GM18502 (cell line): Measurements from ENCODE around the gene NSFL1C.

Experiments used
- ATAC-seq: cut with Tn5 transposase; IDR thresholded peaks from one replicate; pipeline ENCODE4 v1.9.1; 2021; ENCODE audit warnings: mild to moderate bottlenecking; ENCODE audit not compliant: unreplicated experiment, poor library complexity

Gene NSFL1C

DNA sequence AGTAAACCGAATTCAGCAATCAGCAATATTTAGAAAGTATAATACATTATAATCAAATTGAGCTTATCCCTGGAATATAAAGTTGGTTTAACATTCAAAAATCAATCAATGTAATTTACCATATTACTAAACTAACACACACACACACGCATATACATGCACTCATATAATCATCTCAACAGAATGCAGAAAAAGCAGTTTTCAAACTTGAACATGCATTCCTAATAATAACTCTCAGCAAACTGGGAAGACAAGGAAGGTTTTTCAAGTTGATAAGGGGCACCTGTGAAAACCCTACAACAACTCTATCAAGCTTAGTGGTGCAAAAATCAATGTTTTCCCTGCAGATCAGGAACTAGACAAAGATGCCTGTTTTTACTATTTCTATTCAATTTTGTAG, 19.9 kb upstream of the NSFL1C start:
- no peak for ATAC-seq

DNA sequence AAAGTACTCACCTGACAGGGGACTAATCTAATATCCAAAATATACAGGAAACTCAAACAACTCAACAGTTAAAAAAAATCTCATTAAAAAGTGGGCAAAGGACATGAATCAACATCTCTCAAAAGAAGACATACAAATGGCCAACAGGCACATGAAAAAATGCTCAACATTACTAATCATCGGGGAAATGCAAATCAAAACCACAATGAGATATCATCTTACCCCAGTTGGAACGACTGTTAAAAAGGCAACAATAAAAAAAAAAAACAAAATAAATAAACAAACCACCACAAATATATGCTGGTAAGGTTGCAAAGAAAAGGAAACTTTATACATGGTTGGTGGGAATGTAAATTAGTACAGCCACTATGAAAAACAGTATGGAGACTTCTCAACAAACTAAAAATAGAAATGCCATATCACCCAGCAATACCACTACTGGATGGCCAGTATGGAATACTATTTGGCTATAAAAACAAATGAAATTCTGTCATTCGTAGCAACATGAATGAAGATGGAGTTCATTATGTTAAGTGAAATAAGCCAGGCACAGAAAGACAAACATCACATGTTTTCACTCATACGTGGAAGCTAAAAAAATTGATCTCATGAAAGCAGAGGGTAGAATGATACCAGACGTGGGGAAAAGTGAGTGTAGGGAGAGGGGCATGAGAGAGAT, 17.9 kb upstream of the NSFL1C start:
- no peak for ATAC-seq

DNA sequence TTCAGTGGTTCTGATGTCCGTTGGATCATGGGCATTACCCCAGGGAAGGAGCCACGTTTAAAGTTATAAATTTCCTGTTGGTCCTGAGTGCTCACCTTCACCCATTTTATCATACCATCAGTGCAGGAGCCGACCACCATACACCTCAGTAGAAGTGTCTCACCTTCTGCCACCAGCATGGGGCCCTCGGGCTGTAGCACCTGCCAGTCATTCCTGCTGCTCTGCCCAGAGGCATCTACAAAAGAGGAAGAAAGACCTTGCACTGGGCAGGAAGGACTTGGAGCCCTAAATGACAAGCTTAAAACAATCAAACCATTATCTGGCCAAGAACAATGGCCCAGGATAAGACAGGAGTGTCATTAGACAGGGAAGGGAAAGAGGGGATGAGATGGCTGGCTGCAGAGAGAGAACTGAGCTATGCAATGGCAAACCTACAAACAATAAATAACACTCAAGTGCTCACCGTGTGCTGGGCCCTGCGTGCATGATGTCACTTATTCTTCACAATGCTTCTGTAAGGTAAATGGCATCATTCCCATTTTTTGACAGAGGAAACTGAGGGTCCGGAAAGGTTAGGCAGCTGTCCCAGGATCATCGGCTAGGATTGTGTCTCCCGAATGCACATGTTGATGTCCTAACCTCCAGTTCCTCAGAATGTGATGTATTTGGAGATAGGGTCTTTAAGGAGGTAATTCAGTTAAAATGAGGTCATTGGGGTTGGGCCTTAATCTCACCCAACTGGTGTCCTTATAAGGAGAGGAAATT, 13.4 kb upstream of the NSFL1C start:
- no peak for ATAC-seq

DNA sequence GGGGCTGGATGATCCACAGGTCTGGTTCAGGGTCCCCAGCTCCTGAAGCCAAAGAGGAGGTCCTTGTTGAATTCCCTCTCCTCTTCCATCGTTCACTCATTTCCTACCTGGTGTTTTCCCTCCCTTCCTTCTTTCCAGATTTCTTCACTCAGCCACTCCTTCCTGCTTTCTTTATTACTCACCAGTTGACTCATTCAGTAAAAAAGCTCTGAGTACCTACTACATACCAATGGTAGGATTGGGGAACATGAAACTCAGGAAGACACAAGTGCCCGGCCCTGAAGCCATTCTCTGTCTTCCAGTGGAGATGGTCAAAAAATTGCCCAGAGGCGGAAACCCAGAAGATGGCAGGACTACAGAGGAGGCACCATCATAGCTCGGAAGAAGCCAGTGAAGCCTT, 11.9 kb upstream of the NSFL1C start:
- ATAC-seq = no peak

DNA sequence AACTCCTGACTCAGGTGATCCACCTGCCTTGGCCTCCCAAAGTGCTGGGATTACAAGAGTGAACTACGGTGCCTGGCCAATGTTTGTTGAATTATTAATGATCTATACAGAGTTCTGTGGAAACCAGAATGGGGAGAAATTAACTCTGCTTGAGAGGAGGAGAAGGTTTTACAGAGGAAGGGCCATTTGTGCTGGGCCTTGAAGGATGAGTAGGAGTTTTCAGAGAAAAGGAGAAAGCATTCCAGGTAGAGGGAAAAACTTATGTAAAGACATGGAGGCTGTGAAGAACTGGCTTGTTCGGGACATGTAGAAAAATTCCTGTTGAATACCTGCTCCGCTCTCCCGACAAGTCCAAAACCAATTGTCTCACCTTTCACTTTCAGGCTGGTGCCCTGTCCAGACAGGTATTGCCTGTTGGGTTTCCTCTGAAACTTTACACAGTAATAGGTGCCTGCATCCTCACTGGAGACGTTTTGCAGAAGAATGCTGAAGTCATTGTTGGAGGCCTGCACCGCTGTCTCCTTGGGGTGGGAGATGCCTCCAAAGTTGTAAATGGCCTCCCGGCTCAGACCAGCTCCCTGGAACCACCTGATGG, 11.3 kb upstream of the NSFL1C start:
- no peak for ATAC-seq

DNA sequence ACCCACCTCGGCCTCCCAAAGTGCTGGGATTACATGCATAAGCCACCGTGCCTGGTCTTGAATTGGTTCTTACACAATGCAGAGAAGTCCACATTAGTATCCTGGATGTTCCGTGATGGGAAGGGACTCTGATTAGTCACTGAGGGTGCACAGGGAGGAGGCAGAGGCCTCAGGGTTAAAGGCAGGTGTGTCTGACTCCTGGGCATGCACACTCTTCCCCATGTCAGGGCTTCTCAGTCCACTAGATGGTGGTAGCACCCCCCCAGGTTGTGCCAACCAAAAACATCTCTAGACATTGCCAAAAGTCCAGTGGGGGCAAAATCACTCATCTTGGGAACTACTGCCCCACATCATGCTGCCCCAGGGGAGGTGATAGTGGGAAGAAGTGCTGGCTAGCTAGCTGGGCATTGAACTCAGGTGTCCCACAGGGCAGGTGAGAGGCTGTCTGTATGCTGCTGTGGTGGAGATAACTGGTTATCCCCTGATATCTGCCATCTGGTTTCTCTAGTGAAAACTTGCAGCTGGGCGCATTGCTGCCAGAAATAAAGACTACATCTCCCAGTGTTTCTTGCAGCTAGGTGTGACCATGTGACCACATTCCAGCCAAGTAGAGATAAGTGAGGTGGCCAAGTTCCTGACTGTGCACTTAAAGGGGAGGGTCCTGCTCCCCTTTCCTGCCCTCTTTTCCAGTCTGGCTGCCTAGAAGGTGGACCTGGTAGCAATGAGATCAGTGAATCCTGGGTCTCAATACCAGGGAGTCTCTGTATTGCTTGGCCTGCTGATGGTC, 8.4 kb upstream of the NSFL1C start:
- no peak for ATAC-seq

DNA sequence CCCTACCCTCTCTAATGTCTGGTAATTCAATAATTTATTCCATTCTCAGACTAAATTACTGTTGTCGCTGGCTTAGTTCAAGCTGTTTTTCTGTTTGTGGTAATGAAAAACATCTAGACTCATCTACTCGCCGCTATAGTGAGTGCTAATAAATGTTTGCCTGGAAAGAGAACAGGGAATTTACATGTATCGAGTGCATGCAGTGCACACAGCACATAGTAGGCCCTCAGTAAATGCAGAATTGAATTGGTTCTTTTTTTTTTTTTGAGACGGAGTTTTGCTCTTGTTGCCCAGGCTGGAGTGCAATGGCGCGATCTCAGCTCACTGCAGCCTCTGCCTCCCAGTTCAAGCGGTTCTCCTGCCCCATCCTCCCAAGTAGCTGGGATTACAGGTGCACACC, 7.7 kb upstream of the NSFL1C start:
- no peak for ATAC-seq

DNA sequence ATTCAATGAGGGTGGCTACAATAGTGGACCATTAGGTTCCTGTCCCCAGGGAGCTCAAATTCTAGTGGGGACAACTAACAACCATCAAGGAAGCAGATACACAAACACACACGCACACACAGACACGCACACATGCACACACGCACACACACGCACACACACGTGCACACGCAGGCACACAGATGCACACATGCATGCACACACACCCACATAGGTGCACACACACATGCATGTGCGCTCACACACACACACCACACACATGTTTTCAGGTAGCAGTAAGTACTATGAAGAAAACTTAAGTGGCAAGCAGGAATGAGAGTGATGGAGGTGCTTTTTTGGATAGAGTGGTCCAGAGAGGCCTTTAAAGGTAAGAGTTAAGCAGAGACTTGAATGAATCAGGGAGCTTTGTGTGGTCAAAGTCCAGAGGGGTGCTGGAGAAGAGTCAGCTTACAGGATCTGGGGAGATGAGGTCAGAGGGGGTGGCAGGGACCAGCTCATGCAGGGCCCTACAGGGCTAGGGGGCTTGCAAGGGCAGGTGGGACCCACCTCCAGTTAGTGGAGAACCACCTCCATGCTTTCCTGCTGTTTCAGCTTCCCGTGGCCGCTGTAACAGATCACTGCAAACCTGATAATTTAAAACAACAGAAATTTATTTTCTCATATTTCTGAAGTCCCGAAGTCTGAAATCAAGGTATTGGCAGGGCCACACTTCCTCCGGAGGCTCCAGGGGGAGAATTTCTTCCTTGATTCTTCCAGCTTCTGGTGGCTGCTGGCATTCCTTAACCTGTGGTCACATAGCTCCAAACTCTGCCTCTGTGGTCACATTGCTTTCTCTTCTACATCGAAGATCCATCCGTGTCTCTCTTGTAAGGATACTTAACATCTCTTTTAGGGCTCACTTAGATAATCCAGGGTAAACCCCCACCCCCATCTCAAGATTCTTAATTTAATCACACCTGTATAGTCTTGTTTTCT, 6.9 kb upstream of the NSFL1C start:
- ATAC-seq = no peak

DNA sequence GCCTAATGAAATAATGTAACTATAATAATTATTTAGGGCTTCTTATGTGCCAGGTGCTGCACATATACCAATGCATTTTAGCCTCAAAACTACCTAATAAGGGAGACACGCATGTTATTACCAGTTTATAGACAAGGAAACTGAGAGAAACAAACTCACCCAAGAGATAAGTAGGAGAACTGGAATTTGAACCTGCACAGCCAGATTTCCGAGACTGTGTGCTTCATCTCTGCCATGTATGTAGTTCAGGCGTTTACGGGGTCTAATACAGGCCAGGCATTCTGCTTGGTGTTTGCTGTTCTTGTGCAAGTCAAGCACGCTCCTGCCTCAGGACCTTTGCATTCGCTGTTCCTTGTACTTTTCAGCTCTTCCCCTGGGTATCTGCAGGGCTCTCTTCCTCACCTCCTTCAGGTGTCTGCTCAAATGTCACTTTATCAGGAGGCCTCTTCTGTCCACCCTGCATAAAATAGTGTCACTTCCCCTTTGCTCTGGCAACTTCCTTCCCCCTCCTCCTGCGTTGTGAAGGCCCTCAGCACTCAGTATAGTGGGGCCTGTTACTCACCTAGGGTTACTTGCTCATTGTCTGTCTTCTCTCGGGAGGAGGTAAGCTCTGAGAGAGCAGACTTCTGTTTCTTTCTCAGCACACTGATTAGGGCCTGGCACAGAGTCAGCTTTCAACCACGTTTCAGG, 6.1 kb upstream of the NSFL1C start:
- no peak for ATAC-seq

DNA sequence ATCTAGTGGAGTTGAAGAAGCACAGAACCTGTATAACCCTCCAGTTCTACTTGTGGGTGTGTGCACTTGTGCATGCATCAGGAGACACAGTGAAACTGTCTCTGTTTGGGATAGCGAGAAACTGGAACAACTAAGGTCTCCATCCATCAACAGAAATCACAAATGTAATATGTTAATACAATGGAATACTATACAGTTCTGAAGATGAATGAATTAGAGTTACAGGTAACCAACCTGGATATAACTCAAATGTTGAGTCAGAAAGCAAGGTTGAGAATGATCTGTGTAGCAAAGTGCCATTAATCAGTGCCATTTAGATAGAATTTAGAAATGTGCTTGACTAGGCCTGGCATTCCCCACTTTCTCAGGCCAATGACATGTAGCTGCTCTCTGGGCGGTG, 4.6 kb upstream of the NSFL1C start:
- no peak for ATAC-seq

DNA sequence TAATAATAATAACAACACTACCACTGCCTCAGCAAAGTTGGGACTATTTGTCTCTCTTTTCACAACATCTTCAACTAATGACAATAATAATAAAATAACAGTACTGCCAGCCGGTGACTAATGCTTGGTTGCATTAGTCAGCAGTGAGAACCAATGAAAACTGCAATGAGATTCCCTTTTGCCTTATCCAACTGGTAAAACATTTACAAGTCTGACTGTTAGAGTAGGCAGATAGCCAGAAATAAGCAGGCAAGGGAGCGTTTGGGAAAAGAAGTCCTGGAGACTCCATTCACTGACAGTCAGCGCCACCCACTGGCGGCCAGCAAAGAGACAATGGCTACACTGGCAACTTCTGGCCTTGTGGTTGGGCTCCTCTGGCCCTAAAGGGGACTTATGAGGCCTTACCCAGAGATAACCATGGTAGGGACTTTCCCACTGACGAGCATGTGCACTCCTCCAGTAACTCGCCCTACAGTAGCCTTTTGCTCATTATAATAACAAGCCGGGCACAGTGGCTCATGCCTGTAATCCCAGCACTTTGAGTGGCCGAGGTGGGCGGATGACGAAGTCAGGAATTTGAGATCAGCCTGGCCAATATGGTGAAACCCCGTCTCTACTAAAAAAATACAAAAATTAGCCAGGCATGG, 3.4 kb upstream of the NSFL1C start:
- no peak for ATAC-seq

DNA sequence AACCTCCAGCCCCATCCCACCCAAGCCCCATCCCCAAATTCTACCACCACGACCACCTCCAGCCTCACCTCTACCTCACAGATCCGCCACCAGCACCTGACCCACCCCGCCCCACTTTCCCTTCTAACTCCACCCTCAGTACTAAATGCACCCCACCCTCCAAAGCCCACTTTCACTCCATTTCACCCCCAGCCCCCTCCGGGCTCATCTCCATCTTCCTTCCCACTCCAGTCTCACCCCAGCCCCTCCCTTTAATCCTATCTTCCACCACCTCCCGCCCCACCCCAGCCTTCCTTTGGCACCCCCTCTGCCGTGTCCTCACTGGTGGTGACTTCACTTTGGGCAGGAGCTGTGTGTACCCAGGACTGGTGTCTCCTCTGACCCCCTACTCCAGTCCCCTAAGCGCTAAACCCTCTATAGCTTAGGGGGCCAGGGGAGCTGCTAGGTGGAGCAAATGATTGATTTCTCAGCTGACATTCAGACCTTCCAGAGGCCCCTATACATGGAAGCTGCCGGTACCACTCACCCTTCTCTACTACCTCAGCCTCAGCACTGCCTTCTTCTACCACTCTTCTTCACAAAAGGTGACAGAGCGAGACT, 2.8 kb upstream of the NSFL1C start:
- no peak for ATAC-seq

DNA sequence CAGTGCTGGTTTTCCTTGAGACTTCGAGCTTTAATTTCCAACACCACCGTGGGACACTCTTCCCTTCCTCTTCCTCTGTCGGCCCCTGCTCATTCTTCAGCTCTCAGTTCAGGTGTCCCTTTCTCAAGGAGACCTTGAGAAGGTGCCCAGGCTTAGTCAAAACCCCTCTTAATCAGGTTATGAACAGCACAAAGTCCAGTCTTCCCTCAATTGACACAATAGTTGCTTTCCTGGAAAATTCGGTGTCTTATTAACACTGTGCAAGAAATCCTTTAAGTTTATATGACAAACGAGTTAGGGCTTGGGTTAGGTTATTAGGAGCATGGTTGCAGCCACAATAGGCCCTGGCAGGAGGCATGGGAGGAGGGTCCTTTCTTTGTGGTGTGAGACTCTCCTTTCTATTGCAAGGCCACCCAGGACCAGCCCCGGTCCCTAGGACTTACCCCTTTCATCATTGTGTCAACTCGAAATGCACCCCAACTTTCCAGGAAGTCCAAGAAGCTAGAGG, 1.5 kb upstream of the NSFL1C start:
- no peak for ATAC-seq

DNA sequence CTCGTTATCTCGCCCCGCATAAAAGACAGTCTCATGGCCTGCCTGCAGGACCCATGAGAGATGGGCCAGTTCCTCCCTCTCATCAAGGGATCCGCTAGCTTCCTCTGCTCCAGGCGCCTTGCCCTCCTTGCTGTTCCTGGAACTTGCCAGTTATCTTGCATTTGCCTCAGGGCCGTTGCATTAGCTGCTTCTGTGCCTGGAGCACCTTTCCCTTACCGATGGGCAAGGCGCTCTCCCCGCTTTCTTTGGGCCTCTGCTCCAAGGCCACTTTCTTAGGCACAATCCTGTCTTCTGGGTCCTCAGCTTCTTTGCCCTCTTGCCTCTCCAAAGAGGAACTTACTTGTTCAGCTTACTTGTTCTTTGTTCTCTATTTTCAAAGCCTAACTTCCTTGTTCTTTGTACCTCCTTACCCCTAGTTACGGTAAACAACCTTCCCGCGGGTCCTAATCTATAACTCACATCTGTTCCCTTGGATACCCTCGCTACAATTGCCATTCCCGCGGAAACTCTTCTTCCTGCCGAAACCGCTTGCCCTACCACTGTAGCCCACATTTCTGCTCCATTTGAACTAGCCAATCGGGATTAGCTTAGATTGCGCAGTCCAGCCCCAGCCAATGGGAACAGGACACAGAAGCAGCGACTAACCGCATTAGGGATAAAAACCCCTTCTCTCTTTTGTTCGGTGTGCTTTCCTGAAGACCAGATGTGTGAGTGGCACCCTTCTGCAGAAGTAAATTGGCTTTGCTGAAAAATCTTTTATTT, 887 bp upstream of the NSFL1C start:
- ATAC-seq = peak; percentile 2

DNA sequence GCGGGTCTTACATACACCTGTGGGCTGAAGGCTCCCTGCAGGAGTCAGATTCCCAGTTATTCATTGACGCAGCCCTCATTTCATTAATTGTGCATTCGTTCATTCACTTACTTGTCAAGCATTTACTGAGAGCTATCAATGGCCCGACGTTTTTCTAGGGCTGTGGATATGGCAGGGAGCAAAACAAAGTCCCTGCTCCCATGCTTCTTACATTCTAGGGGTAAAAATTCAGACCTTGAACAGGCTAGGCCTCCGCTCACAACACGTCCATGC, 369 bp upstream of the NSFL1C start:
- ATAC-seq = peak; percentile 9

DNA sequence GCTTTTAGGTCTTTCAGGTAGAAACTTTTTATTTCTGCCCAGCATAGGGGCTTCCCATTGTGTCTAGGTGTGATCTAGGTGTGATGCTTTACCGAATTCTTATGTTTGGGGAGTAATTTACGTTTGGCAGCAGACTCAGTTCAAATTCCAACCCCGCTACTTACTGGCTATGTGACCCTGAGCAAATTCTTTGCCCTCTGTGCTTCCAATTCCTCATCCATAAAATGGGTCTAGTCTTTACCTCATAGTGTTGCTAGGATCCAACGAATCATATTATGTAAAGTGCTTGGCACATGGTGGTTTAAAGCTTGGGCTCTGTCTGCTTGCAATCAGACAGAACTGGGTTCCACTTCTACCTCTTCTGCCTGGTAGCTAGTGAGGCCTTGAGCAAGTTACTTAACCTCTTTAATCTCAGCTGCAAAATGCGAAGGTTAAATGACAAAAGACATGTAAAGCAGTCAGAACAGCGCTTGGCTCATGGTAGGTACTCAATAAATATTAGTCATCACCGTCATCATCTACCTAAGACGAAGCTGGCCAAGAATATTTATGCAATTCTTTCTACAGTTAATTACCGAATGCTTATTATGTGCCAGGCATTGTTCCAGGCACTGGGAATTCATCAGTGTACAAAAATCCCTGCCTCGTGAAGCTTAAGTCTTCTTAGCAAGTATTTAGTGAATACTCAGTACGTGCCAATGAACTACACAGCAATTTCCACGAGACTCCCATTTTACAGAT, 1.0 kb downstream of the NSFL1C start:
- no peak for ATAC-seq

DNA sequence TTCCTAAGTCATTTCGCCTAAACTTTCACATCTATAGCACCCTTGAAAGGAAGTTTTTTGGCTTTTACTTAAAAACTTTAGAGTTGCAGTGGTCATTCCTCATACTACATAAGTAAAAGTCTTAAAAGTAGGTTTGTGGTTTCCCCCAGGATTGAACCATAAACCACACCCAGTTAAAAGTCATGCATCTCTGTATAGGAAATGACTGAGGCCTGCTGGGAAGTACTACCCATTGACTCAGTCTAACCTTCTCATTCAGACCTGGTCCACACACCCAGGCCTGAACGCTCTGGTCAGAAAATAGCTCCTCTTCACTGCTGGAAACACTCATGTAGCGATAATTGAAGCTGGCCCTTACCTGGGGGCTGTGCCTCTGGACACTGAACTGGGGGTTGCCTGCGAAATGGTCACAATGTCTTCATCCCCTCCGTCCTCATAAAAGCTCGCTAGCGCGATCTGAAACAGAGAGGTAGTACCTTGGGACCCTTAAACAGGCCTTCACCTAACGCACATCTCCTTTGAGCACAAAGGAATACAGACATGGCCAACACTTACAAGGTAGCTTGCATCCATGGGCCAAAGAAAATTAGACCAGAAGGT, 2.6 kb downstream of the NSFL1C start:
- ATAC-seq = no peak
